ENCODE results near the gene PRR14.

DNA sequence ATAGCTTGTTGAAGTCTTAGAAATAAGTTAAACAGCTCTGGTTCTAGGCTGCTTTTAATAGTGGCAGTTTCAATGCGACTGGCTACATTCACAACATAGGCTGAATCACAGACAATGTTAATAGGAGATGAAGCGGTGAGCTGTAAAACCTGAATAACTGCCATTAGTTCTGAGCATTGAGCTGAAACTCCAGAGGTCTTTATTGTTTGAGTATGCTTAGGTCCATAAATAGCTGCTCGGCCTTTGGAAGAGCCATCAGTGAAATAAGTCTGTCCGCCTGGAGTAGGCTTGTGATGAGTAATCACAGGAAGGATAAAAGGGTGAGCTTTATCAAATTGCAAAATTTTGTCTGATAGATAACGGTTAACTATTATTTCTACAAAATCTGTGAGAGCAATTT, 31.1 kb upstream of the PRR14 start:
- TF ChIP-seq, protein P1, sequence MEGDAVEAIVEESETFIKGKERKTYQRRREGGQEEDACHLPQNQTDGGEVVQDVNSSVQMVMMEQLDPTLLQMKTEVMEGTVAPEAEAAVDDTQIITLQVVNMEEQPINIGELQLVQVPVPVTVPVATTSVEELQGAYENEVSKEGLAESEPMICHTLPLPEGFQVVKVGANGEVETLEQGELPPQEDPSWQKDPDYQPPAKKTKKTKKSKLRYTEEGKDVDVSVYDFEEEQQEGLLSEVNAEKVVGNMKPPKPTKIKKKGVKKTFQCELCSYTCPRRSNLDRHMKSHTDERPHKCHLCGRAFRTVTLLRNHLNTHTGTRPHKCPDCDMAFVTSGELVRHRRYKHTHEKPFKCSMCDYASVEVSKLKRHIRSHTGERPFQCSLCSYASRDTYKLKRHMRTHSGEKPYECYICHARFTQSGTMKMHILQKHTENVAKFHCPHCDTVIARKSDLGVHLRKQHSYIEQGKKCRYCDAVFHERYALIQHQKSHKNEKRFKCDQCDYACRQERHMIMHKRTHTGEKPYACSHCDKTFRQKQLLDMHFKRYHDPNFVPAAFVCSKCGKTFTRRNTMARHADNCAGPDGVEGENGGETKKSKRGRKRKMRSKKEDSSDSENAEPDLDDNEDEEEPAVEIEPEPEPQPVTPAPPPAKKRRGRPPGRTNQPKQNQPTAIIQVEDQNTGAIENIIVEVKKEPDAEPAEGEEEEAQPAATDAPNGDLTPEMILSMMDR (IDR thresholded peaks at IDR 0.05): no peak
- no peak for TF ChIP-seq POLR2A (IDR thresholded peaks at IDR 0.05)
- TF ChIP-seq POLR2AphosphoS5 (IDR thresholded peaks at IDR 0.05): no peak
- TF ChIP-seq EP300 (IDR thresholded peaks at IDR 0.05; ENCODE audit: low read depth): no peak
